Nephron progenitor cell (in vitro differentiated cells): ENCODE results near the gene SSUH2.

ENCODE experiments used
- DNase-seq: peaks from one replicate; pipeline ENCODE4 v3.0.0; 2021
- H3K27ac Mint-ChIP-seq: 2 replicates; pipeline ENCODE4 v1.8.0; 2021; ENCODE audit warnings: mild to moderate bottlenecking, moderate library complexity, mixed read lengths
- H3K27me3 Mint-ChIP-seq: 2 replicates; pipeline ENCODE4 v1.8.0; 2021; ENCODE audit warnings: mild to moderate bottlenecking, low read depth, mixed read lengths; ENCODE audit not compliant: poor library complexity
- H3K36me3 Mint-ChIP-seq: 2 replicates; pipeline ENCODE4 v1.8.0; 2021; ENCODE audit warnings: low read depth, mixed read lengths
- H3K4me1 Mint-ChIP-seq: 2 replicates; pipeline ENCODE4 v1.8.0; 2021; ENCODE audit warnings: mixed read lengths
- H3K4me3 Mint-ChIP-seq: 2 replicates; pipeline ENCODE4 v1.8.0; 2021; ENCODE audit warnings: mild to moderate bottlenecking, moderate library complexity, mixed read lengths
- H3K9me3 Mint-ChIP-seq: 2 replicates; pipeline ENCODE4 v1.8.0; 2021; ENCODE audit warnings: mild to moderate bottlenecking, moderate library complexity, mixed read lengths
- TF ChIP-seq, protein P1 (sequence below): fragments of 200-600 bp; sonication (generic); IDR thresholded peaks from 2 replicates; pipeline ENCODE4 v1.5.0; 2021; ENCODE audit warnings: antibody characterized with exemption

SSUH2 gene

DNA sequence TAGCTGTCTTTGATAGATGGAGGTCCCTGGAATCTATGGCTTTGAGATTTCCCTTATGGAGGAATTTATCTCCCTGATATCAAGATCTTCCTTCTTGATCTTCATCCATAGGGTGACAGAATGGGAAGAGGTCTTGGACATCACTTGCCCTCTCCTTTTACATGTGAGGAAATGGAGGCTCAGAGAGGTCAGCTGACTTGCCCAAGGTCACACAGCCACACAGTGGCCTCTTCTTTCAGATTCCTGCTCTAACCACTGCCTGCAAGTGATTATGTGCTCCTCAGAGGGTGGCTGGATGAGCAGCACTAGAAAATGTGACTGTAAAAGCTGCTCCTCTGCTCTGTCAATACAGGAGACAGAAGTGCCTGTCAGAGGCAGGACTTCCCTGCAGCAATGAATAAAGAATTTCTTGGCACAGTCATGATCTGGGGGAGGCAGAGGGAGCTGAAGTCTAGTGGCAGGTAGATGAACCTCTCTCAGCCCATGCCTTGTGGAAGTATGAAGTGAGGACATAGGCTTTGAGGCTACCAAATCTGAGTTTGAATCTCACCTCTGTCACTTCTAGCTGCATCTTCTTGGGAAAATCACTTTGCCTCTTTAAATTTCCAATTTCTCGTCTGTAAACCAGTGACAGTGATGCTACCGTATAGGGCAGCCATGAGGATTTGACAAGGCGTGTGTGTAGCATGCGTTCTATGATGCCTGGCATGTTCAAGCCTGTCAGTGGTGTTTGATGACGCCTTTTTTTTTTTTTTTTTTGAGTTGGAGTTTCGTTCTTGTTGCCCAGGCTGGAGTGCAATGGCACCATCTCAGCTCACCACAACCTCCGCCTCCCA lies 12.0 kb downstream of the SSUH2 start:
- peaks cover 4% of the 10 kb centered on the region for H3K27me3 Mint-ChIP-seq
- no peak overlapping the region for H3K27ac Mint-ChIP-seq
- H3K9me3 Mint-ChIP-seq: peaks cover 13% of the 10 kb centered on the region
- peaks cover 13% of the 10 kb centered on the region for H3K4me1 Mint-ChIP-seq
- H3K4me3 Mint-ChIP-seq: no peak overlapping the region
- no peak for DNase-seq
- TF ChIP-seq, protein P1, sequence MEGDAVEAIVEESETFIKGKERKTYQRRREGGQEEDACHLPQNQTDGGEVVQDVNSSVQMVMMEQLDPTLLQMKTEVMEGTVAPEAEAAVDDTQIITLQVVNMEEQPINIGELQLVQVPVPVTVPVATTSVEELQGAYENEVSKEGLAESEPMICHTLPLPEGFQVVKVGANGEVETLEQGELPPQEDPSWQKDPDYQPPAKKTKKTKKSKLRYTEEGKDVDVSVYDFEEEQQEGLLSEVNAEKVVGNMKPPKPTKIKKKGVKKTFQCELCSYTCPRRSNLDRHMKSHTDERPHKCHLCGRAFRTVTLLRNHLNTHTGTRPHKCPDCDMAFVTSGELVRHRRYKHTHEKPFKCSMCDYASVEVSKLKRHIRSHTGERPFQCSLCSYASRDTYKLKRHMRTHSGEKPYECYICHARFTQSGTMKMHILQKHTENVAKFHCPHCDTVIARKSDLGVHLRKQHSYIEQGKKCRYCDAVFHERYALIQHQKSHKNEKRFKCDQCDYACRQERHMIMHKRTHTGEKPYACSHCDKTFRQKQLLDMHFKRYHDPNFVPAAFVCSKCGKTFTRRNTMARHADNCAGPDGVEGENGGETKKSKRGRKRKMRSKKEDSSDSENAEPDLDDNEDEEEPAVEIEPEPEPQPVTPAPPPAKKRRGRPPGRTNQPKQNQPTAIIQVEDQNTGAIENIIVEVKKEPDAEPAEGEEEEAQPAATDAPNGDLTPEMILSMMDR: no peak
- H3K36me3 Mint-ChIP-seq: no peaks in the 10 kb centered on the region

DNA sequence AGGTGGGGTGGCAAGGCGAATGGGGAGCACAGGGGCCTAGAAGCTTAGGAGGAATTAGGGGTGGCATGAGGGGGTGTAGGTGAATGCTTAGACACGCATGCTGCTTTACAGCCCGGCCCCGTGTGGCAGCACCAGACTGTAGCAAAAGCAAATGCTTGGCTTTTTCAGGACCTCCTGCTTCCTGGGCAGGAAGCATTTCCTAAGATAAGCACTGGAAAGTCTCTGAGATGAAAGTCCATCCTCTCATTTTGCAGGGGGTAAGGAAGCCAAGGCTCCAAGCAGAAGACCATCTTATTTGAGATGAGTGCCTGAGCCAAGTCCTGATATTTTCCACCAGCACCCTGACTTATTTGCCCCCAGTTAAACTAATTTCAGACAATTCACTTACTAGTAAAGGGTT lies 12.9 kb downstream of the SSUH2 start:
- Mint-ChIP-seq H3K4me3 (no peak overlapping the region), H3K27ac (no peak overlapping the region), H3K27me3 (peaks cover 4% of the 10 kb centered on the region), H3K36me3 (no peaks in the 10 kb centered on the region), H3K4me1 (peaks cover 13% of the 10 kb centered on the region), H3K9me3 (peaks cover 6% of the 10 kb centered on the region)
- DNase-seq: no peak
- TF ChIP-seq, protein P1: no peak

DNA sequence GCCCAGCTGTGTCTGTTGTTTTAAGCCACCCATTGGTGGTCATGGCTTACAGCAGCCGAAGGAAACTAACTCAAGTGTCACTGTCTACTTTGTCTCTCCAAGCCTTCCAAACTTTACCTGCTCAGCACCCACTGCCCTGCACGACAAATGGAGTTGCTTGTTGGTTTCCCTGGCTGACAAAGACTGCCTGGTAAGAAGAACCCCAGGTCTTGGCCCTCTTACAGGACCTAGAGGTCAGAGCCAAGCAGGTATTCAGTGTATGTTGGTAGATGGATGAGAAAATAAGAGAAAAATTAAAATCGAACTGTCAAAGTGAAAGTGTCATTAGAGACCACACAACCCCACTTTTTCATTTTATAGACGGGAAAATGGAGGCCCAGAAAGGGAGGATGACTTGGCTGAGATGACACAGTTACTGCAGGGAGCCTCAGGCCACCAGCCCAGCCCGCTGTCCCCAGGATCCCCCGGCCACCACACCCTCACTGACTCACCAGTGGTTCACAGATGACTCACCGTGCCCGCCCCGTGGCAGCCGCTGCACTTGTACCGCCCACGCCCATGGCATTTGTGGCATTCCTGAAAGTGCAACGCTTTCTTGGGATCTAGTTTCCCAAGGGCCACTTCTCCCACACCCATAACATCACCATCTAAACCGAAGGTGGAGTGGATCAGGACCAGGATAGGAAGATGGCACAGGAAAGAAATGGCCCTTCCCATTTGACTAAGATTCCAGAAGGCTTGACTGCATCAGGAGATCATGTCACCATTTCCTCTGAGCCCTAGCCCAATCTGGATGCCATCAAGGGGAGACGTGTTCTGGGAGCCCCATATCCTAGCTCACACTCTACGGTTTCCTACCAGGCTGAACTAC lies 15.2 kb downstream of the SSUH2 start:
- Mint-ChIP-seq H3K27ac (no peak overlapping the region), H3K4me3 (no peak overlapping the region), H3K9me3 (no peaks in the 10 kb centered on the region), H3K4me1 (peaks cover 13% of the 10 kb centered on the region), H3K36me3 (no peaks in the 10 kb centered on the region), H3K27me3 (peaks cover 8% of the 10 kb centered on the region)
- TF ChIP-seq, protein P1: no peak
- DNase-seq: no peak

DNA sequence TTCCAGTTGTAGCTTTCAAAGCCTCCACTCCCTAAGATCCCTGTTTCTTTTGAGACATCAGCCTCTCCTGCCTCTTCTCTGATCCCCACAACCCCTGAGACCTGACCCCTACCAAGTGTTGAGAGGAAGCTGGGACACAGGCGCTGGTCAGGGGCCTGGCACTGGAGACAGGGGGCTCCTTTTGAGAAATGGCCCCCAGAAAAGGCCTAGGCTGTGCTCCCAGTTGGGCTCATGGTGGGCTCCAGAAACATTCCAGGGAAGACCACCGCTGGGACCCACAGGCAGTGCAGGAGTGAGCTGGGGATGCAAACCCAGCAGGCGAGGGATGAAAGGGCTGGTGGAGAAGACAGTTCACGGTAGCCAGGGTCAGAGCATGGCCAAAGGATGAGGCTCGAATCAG lies 16.6 kb downstream of the SSUH2 start:
- Mint-ChIP-seq H3K4me1 (peaks cover 19% of the 10 kb centered on the region), H3K27me3 (peaks cover 8% of the 10 kb centered on the region), H3K36me3 (no peaks in the 10 kb centered on the region), H3K27ac (no peak overlapping the region), H3K9me3 (no peaks in the 10 kb centered on the region), H3K4me3 (no peak overlapping the region)
- TF ChIP-seq, protein P1: no peak
- DNase-seq: no peak

DNA sequence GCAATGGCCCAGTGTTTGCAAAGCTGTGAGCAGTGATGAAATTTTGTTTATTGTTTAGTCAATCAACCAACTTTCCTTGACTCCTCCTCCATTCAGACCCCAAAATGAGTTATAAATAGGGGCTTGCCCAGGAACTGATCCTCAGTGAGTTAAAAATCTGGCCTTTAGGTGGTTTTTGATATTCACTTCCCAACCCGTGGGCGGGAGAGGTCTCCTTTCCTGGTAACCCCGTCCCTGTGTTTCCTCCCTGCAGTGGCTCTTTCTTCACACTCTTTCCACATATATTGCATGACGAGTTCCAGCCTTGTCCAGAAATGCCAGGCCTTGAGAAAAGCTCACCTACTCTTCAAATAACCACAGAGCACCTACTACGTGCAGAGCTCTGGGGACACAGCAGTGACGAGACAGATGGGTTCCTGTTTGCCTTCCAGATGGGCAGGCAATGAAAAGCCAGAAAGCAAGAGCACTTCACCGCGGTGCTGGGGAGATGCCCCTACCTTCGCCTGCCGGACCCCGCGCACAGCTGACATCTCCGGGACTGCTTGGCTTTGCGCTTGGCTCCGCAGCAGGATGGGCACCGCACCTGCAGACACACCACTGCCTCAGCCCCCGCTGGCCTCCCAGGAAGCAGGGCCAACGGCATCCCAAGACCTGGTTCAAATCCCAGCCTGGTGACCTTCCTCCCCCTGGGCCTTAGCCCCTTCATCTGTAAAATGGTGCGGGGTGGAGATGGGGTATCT lies 17.2 kb downstream of the SSUH2 start:
- no peak overlapping the region for H3K4me3 Mint-ChIP-seq
- no peak for DNase-seq
- H3K27ac Mint-ChIP-seq: no peak overlapping the region

More for the DNA sequence above, 17.2 kb downstream of the SSUH2 start:
- Mint-ChIP-seq H3K9me3 (no peaks in the 10 kb centered on the region), H3K36me3 (no peaks in the 10 kb centered on the region), H3K27me3 (peaks cover 8% of the 10 kb centered on the region), H3K4me1 (peaks cover 25% of the 10 kb centered on the region)
- TF ChIP-seq, protein P1: no peak
